AML-193 (cell line): ENCODE measurements around the gene ETV1.
A peak's percentile ranks its signal among the peaks of the same experiment; 100 is the strongest.

Source experiments
- DNase-seq, 2 experiments: peaks; one replicate each; lab custom pipeline; 2025; lab: John Stamatoyannopoulos, UW

ETV1 gene

GRCh38 chr7:13879143-13879542 is 110.3 kb downstream of the ETV1 start:
- DNase-seq = no peak

GRCh38 chr7:13878154-13878553 is 111.3 kb downstream of the ETV1 start:
- DNase-seq = no peak

DNA sequence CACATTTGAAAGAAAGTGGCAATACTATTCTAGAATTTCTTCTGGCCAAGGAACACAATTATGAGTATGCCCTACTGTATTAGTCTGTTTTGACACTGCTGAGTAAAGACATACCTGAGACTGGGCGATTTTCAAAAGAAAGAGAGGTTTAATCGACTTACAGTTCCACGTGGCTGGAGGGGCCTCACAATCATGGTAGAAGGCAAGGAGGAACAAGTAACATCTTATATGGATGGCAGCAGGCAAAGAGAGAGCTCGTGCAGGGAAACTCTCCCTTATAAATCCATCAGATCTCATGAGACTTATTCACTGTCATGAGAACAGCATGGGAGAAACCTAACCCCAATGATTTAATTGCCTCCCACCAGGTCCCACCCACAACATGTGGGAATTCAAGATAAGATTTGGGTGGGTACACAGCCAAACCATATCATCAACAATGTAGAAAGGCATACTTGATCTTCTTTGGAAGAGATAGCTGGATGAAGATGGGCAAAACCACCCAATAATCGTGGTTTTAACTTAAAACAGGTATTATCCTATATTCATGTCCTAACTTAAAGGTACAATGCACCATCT is 113.9 kb downstream of the ETV1 start:
- DNase-seq = no peak

GRCh38 chr7:13874783-13875182 is 114.7 kb downstream of the ETV1 start:
- no peak for DNase-seq

DNA sequence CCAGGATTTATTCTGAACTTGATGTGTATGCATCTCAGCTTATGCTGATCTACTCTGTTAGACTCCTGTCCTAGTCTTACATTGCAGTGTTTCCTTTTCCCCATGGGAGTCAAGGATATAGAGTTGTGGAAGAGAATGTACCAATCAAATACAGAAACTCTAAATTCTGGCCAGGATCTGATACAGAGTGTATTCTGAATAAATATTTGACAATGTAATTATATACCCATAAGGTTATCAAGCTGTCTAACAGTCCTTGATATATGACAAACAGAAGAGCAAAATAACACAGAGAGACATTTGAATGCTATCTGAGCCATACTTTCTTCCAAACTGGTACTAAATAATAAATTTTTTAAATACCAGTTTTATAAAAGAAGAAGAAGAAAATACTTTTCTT is 116.8 kb downstream of the ETV1 start:
- DNase-seq = no peak

DNA sequence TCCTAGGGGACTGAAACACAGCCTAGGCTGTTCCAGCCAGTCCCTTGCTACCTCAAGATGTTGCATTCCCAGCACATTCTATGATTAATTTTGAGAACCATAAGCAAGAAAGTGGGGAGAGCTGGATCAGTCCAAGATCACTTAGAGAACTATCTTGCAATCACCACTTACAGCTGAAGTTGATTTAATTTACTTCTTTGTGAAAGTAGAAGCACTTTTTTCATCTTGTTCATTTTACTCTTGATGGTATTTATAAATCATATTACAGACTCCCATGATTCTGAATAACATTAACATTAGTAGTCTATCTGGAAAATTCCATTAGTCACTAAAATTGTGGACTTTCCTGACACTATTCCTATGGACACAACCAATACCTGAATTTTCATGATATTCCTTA is 118.5 kb downstream of the ETV1 start:
- DNase-seq = no peak

DNA sequence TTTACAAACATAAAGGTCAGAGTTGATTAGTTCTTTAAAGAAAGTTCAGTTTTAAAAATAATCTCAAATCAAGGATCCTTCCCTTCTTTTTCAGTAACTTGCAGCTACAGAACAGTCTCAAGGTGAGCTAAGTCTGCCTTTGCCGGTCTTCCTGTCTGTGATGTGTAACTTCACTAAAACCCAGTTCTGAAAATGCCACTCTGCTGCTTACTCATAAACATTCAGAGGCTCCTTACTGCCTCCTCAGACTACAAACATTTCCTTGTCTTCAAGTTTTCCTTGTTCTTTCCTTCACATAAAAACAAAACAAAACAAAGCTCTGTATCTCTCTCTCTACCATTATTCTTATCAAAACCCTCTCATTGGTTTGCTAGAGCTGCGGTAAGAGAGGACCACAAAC is 128.7 kb downstream of the ETV1 start:
- no peak for DNase-seq

DNA sequence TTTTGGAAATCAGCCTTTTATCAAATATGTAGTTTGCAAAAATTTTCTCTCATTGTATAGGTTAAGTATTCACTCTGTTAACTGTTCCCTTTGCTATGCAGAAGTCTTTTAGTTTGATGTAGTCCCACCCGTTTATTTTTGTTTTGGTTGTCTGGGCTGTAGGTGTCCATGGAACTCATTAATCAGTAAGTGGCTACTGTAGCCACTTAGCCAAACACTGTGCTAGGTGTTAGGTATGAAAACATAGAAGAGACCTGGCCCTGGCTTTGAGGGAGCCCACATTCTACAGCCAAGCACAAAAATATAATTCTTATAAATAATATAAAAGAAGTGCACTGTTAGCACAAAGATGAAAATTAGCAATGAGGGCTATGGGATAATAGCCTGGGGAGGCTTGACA is 133.5 kb downstream of the ETV1 start:
- no peak for DNase-seq

GRCh38 chr7:13852281-13852968 is 137.0 kb downstream of the ETV1 start:
- no peak for DNase-seq

GRCh38 chr7:13851736-13852135 is 137.7 kb downstream of the ETV1 start:
- DNase-seq = no peak

DNA sequence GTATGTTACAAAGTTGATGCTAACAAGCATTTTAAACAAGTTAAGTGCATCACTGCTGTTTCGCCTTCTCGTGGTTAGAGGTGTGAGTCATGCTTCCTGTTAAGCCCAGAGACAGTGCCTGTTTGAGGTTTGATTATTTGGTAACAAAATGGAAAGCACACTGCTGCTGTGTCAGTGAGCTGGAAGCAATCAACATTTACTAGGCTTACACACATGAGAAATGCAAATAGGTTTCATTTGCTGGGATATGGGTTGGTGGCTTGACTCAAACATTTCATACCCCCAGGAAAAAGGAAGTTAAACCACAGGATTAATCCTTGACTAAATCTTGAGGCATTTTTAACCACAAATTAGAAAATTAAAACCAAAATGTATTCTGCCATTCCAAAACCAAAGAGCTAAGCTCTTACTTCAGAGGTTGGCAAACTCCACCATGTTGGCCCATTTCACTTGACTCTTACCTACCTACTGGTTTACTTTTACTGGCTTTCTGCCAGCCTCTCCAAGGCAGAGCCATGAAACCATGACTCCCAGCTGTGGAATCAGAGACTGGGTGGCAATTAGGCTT is 139.2 kb downstream of the ETV1 start:
- peak; percentile 64 to 71 for DNase-seq

DNA sequence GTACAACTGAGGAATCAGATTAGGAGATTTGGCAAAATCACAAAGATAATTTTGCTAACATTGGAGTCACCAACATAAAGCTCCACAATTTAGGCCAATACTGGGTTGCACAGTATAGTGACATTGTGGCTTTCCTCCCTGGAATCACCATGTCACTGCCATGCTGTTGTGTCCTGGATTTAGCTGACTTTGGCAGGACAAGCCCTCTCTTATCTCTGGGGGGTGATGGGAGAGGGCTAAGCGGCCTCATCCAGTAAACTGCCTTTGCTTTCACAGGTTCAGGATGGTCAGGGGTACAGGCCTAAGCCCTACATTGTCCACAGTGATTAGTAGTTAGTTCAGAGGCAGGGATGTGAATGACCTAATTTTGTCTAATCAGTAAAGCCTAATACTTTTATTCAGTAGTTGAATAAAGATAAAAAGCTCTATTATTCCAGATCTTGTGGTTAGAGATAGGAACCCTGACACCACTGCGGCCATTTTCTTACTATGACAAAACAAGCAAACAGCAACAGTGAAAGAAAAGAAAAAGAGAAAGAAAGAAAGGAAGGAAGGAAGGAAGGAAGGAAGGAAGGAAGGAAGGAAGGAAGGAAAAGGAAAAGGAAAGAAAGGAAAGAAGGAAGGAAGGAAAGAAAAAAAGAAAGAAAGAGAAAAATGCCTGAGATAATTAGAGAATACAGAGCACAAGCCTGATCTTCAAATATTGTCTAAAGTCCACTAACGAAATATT is 140.1 kb downstream of the ETV1 start:
- DNase-seq = no peak

GRCh38 chr7:13848681-13849131 is 140.8 kb downstream of the ETV1 start:
- DNase-seq = no peak

- DNase-seq = no peak
These were observed 143.1 kb downstream of the ETV1 start for GRCh38 chr7:13846386-13846785.

DNA sequence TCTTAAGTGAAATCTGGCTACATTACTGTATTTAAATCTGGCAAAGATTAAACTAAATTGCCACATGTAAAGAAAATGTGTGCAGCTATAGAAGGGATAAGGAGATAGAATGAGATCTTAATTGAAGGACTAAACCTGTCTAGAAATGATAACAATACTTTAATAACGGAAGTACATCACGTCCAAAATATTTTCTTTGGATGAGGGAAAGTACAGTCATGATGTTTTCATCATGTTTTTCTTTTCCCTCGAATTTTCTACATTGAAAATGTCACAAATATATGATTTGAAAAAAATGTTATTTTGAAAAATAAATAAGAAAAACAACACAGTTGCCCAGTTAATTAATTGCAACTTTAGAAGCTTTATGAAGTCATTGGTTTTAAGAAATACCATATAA is 143.9 kb downstream of the ETV1 start:
- DNase-seq = no peak

- DNase-seq = no peak
These were observed 144.5 kb downstream of the ETV1 start for GRCh38 chr7:13844954-13845353.

GRCh38 chr7:13841284-13841683 is 148.2 kb downstream of the ETV1 start:
- DNase-seq = no peak
